ENCODE measurements around the gene E2F1. TPM values are rescaled to one million over a fixed set of nuclear protein-coding genes. Genes with fewer than 3 reads are reported as not detected.
A peak's percentile ranks its signal among the peaks of the same experiment; 100 is the strongest.

The E2F1 gene
- total and polyA plus RNA-seq, 2 experiments from 2014 or later = 12.1 to 42.6 TPM

DNA sequence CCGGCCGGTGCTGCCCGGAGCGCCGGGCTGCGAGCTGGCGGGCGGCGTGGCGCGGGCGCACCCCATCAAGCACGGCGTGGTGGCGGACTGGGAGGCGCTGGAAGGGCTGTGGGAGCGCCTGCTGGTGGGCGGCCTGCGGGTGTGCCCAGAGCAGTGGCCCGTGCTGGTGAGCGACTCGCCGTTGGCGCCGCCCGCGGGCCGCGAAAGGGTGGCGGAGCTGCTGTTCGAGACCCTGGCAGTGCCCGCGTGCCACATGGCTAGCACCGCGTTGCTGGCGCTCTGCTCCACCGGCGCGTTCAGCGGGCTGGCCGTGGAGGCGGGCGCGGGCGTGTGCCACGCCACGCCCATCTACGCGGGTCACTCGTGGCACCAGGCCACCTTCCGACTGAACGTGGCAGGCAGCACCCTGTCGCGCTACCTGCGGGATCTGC lies 18.9 kb downstream of the E2F1 start (continued):
- TF ChIP-seq, protein P1, sequence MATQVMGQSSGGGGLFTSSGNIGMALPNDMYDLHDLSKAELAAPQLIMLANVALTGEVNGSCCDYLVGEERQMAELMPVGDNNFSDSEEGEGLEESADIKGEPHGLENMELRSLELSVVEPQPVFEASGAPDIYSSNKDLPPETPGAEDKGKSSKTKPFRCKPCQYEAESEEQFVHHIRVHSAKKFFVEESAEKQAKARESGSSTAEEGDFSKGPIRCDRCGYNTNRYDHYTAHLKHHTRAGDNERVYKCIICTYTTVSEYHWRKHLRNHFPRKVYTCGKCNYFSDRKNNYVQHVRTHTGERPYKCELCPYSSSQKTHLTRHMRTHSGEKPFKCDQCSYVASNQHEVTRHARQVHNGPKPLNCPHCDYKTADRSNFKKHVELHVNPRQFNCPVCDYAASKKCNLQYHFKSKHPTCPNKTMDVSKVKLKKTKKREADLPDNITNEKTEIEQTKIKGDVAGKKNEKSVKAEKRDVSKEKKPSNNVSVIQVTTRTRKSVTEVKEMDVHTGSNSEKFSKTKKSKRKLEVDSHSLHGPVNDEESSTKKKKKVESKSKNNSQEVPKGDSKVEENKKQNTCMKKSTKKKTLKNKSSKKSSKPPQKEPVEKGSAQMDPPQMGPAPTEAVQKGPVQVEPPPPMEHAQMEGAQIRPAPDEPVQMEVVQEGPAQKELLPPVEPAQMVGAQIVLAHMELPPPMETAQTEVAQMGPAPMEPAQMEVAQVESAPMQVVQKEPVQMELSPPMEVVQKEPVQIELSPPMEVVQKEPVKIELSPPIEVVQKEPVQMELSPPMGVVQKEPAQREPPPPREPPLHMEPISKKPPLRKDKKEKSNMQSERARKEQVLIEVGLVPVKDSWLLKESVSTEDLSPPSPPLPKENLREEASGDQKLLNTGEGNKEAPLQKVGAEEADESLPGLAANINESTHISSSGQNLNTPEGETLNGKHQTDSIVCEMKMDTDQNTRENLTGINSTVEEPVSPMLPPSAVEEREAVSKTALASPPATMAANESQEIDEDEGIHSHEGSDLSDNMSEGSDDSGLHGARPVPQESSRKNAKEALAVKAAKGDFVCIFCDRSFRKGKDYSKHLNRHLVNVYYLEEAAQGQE (IDR thresholded peaks at IDR 0.05; ENCODE audit: unreplicated experiment) = no peak
- TF ChIP-seq EZH2 (IDR thresholded peaks at IDR 0.05; ENCODE audit: low read depth, unreplicated experiment) (no peak), CREB1 (CRISPR knock-in tag; IDR thresholded peaks at IDR 0.05; ENCODE audit: low read depth) (no peak), ZNF114 (CRISPR knock-in tag; IDR thresholded peaks at IDR 0.05) (no peak), STAT1 (IDR thresholded peaks at IDR 0.05; ENCODE audit: unreplicated experiment) (no peak), JUNB (IDR thresholded peaks at IDR 0.05; ENCODE audit: unreplicated experiment) (no peak), EZH2phosphoT487 (IDR thresholded peaks at IDR 0.05; ENCODE audit: unreplicated experiment) (no peak), ETS1 (IDR thresholded peaks at IDR 0.05) (no peak), ZNF331 (CRISPR knock-in tag; IDR thresholded peaks at IDR 0.05; ENCODE audit: low read depth) (no peak)

DNA sequence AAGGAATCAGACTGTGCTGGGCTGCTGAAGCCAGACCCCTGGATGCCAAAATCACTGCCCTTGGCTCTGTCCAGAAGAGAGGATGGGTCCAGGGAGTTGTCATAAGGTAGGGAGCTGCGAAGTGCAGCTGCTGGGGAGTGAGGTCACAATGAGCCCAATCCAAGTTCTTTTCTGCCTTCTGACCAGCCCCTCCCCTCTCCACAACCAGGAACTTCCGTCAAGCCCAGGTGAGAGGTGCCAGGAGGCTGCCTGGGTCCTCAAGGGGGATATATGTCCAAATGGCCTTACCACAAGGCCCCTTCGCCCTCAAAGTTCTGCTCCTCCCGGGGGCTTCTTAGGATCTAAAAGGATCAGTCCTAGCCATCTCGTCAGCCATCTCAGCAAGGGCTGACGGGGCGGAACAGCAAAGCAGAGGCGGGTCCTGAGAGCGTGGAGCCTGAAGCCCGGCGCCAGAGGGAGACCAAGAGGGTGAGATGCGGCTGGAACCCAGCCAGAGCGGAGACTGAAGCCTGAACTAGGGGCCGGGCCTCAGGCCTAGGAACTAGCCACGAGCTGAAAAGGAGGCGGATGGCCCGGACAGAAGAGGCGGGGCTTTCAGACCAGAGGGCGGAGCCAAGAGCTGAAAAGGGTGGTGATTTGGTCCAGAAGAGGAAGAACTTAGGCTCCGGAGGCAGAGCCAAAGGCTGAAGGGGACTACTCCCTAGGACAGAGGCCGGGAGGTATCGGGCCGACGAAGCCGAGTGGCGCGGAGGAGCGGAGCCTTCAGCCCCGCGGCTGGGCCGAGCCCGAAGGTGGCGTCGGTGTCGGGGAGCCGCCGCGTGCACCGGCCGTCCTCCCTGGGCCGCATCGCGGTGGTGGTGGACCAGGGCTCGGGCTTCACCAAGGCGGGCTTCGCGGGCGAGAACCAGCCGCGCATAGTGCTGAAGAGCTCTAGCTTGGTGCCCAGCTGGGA lies 19.6 kb downstream of the E2F1 start, which contains the start of gene ACTL10:
TSS of gene ACTL10 (plus strand) at position 651 of the 952 bp plus-strand sequence. CDS start 555 bp downstream, outside the sequence.
- Histone ChIP-seq H3K36me3 (ENCODE audit: insufficient read depth) (no peaks in the 10 kb centered on the region; the same call in 1 of the 2 replicates), H3K27me3 (ENCODE audit: insufficient read depth) (peaks cover 17% of the 10 kb centered on the region; the same call in 1 of the 2 replicates), H3K4me2 (peak within 1 kb of the TSS; percentile 76), H3F3A (replicated peaks; ENCODE audit: low read depth) (peaks cover 11% of the 10 kb centered on the region; the same call in 1 of the 2 replicates), H4K20me1 (replicated peaks; ENCODE audit: insufficient read depth) (peaks cover 3% of the 10 kb centered on the region), H3K27ac (ENCODE audit: low read depth) (0 out of 2 replicates have a peak within 1 kb of the TSS, but pooled peaks have one; percentile 0), H3K4me1 (ENCODE audit: insufficient read depth) (peaks cover 14% of the 10 kb centered on the region; the same call in 1 of the 2 replicates), H3K79me2 (replicated peaks; ENCODE audit: insufficient read depth) (no peaks in the 10 kb centered on the region), H3K9me2 (ENCODE audit: insufficient read depth) (no peaks in the 10 kb centered on the region), H2AFZ (peak within 1 kb of the TSS; percentile 80; the same call in 1 of the 2 replicates), H3K4me3 (peak within 1 kb of the TSS; percentile 53)
- ATAC-seq (peak; percentile 76), DNase-seq (ENCODE audit: low spot score) (peak; percentile 98)
- Mint-ChIP-seq H3K4me3 (peak within 1 kb of the TSS; percentile 78), H3K9me3 (no peaks in the 10 kb centered on the region), H3K27me3 (ENCODE audit: insufficient read depth, low read depth, poor library complexity) (peaks cover 29% of the 10 kb centered on the region), H3K36me3 (ENCODE audit: low read depth) (peaks cover 28% of the 10 kb centered on the region), H3K27ac (peak within 1 kb of the TSS; percentile 80), H3K4me1 (peaks cover 28% of the 10 kb centered on the region)
- TF ChIP-seq POLR2AphosphoS5 (IDR thresholded peaks at IDR 0.05; ENCODE audit: low read depth) (peak; percentile 80), CREB1 (CRISPR knock-in tag; IDR thresholded peaks at IDR 0.05; ENCODE audit: low read depth) (no peak), EZH2 (IDR thresholded peaks at IDR 0.05; ENCODE audit: low read depth, unreplicated experiment) (no peak), ZNF331 (CRISPR knock-in tag; IDR thresholded peaks at IDR 0.05; ENCODE audit: low read depth) (no peak), CTCF (conservative IDR thresholded peaks at IDR 0.05; ENCODE audit: low read depth in 2 of 2) (peak in 1 of 2 experiments; percentile 34; a peak in 3 of 4 replicates), NANOG (IDR thresholded peaks at IDR 0.05; ENCODE audit: borderline replicate concordance) (no peak)
- TF ChIP-seq, protein P1 (IDR thresholded peaks at IDR 0.05; ENCODE audit: unreplicated experiment) = no peak
